Lung microvascular endothelial cell (primary cell): ENCODE results near the gene GRK5. TPM values are rescaled to one million over a fixed set of nuclear protein-coding genes. Genes with fewer than 3 reads are reported as not detected.
"Not testable (repeated sequence)": the region's sequence is repeated elsewhere in the genome, so short reads cannot be mapped to it uniquely, and the experiment has no call there.

Experiments used
- DNase-seq, 2 donors: peaks; one replicate each; pipeline versions ENCODE4 v3.0.0 to v3.0.0-alpha.2; 2010; ENCODE audit warnings: low read depth in 2 of 2
- total RNA-seq: library from RNA; depleted of rRNA; stranded (reverse); fragments of >200 nt; gene quantifications from 2 replicates; pipeline ENCODE4 v1.2.1, GENCODE V29; 2014

GRK5 gene
- total RNA-seq, result 27.2 and 33.7 TPM in 2 replicates

DNA sequence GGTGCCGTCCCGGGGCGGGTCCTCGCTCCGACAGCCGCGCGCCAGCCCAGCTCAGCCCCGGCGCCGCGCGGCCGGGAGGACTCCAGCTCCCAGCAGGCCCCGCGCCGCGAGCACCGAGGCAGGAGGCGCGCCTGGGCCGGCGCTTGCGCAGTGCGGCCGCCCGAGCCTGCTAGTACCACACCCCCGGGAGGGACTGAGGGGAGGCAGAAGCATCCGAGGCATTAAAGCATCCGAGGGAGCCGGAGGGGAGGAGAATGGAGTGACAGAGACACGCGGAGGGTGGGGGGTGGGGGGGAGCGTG lies at the start of gene GRK5:
TSS of gene GRK5 (plus strand) at position 206 of the 301 bp plus-strand sequence. CDS start 347 bp downstream, outside the sequence.
- peak; percentile 98 for DNase-seq

GRCh38 chr10:119159332-119159731 lies 48.0 kb upstream of the GRK5 start:
- no peak for DNase-seq

- DNase-seq, result peak in 1 of 2 donors; percentile 48
Observed at GRCh38 chr10:119161680-119162451, 45.5 kb upstream of the GRK5 start.

- no peak for DNase-seq
Observed at GRCh38 chr10:119162452-119163092, 44.8 kb upstream of the GRK5 start.

DNA sequence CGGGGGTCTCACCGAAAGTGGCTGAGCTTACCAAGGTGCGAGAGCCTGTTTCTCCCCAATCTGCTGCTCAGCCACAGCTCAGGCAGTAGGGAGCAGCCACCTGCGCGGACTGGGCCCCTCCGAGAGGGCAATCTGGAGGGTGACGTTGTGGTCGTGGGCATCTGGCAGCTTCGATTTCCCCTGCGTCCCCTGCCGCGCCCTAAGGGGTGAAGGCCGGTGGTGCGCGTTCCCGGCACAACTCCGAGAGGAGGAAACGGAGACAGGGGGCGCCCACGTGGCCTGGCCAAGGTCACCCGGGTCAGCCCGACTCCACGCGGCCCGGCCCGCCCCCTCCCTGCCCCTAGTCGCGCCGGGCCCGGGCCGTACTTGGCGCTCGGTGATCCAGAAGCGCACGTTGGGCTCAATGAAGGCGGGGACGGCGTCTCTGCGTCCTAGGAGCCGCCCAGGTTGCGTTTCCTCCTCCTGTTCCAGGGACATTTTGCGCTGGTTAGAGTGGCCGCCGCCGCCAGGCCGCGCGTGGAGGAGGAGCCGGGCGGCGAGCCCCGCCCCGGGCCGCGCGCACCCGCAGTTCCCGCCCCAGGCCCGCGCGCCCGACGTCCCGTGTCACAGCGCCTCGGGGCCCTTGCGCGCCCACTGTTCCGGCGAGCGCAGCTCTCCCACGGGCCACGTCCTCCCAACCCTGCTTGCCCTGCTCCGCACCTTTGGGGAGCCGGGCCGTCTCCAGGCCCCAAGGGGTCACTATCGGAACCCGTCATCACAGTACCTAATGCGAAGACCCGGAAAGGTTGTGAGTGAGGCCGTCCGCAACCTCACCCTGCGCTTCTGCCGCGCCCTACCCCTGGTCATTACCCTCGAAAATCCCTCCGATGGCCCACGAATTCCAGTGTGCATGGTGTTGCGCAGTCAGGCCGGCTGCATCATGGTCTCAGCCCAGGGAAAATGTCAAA lies 41.9 kb upstream of the GRK5 start, which contains the start of gene SFXN4:
TSS of gene SFXN4 (minus strand) at position 544 of the 947 bp plus-strand sequence. CDS start at position 477, 67 bp downstream.
- peak; percentile 69 to 76 for DNase-seq

GRCh38 chr10:119166118-119166500 lies 41.3 kb upstream of the GRK5 start:
- DNase-seq, result no peak

DNA sequence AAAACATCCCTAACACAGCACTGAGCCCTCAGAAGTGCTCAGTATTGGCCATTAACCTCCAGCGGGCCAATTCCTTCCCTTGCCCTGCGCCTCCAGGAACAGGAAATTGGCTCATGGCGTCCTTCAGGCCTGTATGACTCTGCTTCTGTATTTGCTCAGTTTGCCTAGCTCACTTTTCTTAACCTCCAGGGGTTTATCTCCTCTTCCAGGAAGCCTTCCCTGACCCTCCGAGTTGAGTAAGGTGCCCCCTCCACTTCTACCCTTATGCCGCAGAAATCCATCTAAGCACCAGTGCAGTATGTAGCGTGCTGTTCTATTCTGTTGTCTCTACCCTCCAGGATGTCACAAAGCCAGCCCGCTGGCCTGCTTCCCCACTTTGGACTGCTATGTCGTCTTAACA lies 40.8 kb upstream of the GRK5 start:
- peak in 1 of 2 donors; percentile 56 for DNase-seq

- DNase-seq, result no peak
Observed at GRCh38 chr10:119167041-119167440, 40.3 kb upstream of the GRK5 start.

DNA sequence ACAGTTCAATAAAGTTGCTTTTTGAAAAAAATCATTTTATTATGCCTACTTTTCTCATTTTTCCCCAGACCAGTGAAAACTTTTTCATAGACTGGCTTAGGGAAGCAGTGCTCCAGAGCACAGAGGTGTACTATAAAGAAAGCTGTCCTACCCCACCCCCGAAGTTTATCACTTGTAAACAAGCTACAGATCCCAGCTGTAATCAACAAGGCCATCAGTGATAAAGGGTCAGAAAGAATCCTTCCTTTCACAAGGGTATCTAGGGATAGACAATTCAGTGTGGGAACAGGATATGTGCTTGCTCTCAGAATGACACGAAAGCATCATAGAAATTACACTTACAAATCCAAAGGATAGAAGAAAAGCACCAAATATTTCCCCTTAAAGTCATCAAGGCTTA lies 33.3 kb upstream of the GRK5 start:
- no peak for DNase-seq

- DNase-seq, result no peak
Observed at GRCh38 chr10:119176166-119176565, 31.2 kb upstream of the GRK5 start.

DNA sequence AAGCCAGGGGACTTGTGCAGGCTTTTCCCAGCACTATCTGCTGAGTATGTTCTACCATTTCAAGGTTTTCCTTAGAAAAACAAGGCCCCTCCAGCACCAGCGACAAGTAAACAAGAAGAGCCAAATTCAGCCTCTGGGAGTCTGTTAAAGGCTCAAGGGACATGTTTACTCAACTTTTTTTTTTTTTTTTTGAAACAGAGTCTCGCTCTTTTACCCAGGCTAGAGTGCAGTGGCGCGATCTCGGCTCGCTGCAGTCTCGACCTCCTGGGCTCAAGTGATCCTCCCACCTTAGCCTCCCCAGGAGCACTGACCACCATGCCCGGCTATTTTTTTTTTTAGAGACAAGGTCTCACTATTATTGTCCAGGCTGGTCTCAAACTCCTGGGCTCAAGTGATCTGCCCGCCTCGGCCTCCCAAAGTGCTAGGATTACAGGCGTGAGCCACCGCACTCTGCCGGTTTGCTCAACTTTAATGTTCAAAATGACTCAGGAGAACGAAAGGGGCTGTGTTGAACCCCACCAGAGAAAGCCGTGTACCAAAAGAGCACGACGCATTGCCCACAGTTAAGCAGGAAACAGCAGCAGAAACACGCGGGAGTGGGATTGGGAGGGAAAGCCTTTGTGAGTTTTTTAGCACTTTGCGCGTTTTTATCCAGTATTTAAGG lies 29.5 kb upstream of the GRK5 start:
- no peak for DNase-seq

DNA sequence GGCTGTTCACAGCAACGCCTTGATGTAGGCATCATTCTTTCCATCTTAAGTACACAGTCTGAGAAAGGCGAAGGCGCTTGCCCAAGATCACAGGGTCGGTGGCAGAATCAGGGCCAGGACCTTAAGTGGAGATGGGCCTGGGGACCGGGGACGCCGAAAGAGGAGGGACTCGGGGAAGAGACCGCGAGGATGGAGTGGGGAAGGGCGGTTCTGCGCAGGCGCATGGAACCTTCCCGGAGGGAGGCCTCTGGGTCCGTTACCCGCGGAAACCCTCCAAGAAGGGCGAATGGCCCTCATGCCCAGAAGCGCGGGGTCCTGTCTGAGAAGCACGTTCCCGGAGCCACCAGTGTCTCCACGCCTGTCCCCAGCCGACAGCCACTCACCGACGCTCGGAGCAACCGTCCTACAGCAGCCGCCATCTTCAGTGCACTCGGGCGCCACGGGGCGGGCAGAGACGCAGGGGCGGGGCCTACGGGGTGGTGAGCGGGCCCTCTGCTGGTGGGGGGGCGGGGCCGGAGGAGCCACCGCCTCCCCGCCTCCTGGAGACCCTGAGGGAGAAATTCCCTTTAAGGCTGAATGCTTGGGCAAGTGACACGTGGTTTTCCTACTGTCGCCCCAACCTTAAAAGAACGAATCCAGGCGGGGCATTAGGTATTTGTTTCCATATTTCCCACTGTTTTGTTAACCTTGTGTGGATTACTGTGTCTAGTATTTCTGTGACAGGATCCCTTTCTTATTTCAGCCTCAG lies 28.8 kb upstream of the GRK5 start, which contains the start of gene PRDX3:
TSS of gene PRDX3 (minus strand) at position 441 of the 748 bp plus-strand sequence. CDS start at position 419, 22 bp downstream.
- DNase-seq, result peak; percentile 88 to 90

DNA sequence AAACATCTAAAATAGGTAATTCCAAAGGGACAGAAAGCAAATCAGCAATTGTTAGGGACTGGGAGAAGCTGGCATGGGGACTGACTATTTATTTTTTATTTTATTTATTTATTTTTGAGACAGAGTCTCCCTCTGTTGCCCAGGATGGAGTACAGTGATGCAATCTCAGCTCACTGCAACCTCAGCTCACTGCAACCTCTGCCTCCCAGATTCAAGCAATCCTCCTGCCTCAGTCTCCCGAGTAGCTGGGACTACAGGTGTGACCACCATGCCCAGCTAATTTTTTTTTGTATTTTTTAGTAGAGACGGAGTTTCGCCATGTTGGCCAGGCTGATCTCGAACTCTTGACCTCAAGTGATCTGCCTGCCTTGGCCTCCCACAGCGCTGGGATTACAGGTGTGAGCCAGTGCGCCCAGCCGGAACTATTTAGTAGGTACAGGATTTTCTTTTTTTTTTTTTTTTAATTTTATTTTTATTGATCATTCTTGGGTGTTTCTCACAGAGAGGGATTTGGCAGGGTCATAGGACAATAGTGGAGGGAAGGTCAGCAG lies 26.4 kb upstream of the GRK5 start:
- DNase-seq, result not testable (repeated sequence)

GRCh38 chr10:119183664-119184412 lies 23.5 kb upstream of the GRK5 start:
- no peak for DNase-seq

- peak in 1 of 2 donors; percentile 66 for DNase-seq
Observed at GRCh38 chr10:119189811-119190282, 17.5 kb upstream of the GRK5 start.

GRCh38 chr10:119190353-119190752 lies 17.0 kb upstream of the GRK5 start:
- peak in 1 of 2 donors; percentile 84 for DNase-seq

DNA sequence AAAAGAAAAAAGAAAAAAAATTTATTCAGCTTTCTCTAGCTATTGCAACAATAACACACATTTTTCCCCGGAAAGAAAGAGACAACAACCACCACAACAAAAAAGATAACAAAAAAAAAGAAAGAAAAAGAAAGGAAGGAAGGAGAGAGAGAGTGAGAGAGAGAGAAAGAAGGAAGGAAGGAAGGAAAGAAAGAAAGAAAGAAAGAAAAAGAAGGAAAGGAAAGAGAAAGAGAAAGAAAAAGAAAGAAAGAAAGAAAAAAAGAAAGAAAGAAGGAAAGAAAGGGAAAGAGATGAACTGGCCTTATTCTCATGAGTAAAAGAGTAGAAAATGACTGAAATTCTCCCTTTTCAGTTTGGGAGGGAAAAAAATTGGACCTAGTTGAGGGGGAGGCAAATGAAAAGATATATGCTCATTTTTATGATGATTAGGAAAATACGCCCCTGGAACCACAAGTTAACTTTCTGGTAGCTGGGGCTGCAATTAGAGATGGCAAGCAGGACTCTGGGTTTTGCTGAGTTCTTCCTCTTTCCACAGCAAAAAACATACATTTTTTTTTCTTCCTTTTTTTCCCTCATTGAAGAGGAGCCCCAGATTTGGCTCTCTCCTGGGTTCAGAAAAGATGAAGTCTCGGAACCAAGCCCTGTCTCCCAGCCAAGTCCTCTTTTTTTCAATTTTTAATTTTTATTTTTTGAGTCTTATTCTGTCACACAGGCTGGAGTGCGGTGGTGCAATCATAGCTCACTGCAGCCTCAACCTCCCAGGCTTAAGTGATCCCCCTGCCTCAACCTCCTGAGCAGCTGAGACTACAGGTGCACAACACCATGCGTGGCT lies 16.2 kb upstream of the GRK5 start:
- DNase-seq, result no peak

- DNase-seq, result no peak
Observed at GRCh38 chr10:119191881-119192280, 15.5 kb upstream of the GRK5 start.
